ENCODE results near the gene ATP2A1.
"Not testable (repeated sequence)": the region's sequence is repeated elsewhere in the genome, so short reads cannot be mapped to it uniquely, and the experiment has no call there.

Gene ATP2A1

GRCh38 chr16:28913946-28914724 is 35.8 kb downstream of the ATP2A1 start:
- no peak for DNase-seq

- no peak for DNase-seq
Observed at GRCh38 chr16:28915181-28915580, 36.9 kb downstream of the ATP2A1 start.

DNA sequence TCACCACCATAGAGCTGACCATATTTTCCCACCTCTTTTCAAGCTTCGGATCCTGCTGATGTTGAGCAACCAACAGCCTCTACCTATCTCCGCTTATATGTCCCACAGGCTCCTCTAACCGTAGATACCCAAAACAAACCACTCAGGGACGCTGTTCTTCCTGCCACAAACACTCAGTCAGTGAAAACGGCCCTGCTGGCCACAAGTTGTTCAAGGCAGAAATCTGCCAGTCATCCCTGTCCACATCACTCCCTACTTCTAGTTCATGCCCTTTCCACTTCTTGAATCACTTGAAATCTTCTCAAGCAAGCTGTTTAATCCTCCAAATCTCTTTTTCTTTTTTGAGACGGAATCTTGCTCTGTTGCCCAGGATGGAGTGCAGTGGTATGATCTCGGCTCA is 38.8 kb downstream of the ATP2A1 start:
- DNase-seq = no peak

DNA sequence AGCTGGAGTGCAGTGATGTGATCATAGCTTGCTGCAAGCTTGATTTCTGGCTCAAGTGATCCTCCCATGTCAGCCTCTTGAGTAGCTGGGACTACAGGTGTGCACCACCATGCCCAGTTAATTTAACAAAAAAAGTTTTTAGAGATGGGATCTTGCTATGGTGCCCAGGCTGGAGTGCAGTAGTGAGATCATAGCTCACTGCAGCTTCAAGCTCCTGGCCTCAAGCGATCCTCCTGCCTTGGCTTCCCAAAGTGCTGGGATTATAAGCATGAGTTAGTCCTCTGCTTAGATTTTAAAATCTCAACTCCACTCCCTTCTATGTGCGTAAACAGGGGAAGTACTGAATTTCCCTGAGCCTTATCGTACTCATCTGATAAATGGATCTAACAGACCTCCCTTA is 40.4 kb downstream of the ATP2A1 start:
- no peak for DNase-seq

DNA sequence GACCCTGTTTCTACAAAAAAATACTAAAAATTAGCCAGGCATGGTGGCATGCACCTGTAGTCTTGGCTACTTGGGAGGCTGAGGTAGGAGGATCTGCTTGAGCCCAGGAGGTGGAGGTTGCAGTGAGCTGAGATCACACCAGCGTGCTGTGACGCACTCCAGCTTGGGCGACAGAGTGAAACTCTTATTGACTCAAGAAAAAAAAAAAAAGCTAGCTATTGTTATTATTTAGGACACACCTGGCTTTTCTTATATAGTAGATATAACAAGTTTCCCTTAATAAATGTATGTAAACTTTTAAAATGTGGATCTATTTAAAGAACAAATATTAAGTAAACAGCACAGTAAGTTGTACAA is 44.9 kb downstream of the ATP2A1 start:
- DNase-seq = no peak

DNA sequence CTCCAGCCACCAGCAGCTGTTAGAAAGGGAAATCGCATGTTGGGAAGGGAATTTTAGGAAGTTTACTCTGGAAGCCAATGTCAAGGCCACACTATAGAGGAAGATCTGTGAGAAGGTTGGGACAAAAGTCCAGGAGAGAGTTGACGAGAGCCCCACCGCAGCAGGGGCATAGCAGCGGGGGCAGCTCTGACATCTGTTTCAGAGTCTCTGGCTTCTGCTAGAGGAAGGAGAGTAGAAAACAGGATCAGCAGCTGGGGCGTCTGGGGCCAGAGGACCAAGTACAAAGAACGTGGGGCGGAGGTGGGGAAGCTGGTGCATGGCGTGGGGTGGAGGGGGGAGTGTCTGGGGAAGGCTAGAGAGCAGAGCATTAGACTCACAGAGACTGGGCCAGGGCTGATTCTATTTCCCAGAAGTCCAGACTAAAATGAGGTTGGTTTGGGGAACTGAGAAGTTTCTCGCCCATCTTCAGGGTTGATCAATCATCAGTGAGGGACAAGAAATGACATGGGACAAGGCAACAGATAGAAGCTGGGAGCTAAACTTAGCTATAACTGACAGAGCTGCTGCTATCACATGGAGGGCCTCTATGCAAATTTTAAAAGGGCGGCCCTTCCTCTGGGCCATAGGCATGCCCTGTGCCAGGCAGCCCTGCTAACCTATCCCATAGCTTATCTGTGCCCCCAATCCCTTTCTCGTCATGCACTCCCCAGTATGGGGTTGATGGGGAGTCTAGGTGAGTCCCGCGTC is 45.5 kb downstream of the ATP2A1 start:
- DNase-seq = no peak

GRCh38 chr16:28924399-28924761 is 46.1 kb downstream of the ATP2A1 start:
- DNase-seq = no peak

DNA sequence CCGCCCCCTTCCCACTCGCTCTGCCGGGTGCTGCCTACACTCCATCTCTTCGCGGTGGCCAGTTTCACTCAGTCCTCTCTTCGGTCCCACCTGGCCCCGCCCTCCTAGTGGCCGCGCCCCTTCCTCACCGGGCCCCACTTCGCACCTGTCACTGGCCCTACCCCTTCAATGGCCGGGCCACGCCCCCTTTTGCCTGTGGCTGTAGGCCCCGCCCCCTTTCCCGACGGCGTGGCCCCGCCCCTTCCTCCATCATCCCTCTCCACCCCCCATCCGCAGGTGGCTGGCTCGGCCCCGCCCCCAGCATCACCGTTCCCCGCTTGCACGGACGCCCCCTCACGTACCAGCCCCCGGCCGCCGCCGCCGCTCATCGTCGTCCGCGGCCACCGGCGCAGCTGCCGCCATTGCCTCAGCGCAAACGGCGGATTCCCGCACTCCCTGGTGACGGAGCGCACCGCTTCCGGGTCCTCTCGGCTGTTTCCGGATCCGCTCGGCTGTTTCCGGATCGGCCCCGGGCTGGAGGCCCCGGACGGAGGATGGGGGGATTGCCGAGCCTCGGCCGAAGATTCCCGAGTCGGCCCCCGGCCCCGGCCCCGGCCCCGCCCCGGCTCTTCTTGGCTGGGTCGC is 46.6 kb downstream of the ATP2A1 start, which contains the start of gene RABEP2:
RABEP2 (minus strand) TSS at position 477 of the 624 bp plus-strand sequence; CDS start at position 402, 75 bp downstream.
- DNase-seq = peak; percentile 98

GRCh38 chr16:28925386-28926228 is 47.3 kb downstream of the ATP2A1 start:
- DNase-seq = no peak

DNA sequence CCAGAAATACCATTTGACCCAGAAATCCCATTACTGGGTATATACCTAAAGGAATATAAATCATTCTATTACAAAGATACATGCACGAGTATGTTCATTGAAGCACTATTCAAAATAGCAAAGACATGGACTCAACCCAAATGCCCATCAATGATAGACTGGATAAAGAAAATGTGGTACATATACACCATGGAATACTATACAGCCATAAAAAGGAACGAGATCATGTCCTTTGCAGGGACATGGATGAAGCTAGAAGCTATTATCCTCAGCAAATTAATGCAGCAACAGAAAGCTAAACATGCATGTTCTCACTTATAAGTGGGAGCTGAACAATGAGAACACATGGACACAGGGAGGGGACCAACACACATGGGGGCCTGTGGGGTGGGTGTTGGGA is 48.0 kb downstream of the ATP2A1 start:
- DNase-seq = not testable (repeated sequence)

GRCh38 chr16:28927815-28928214 is 49.5 kb downstream of the ATP2A1 start:
- no peak for DNase-seq

- DNase-seq = no peak
Observed at GRCh38 chr16:28930203-28930602, 51.9 kb downstream of the ATP2A1 start.

DNA sequence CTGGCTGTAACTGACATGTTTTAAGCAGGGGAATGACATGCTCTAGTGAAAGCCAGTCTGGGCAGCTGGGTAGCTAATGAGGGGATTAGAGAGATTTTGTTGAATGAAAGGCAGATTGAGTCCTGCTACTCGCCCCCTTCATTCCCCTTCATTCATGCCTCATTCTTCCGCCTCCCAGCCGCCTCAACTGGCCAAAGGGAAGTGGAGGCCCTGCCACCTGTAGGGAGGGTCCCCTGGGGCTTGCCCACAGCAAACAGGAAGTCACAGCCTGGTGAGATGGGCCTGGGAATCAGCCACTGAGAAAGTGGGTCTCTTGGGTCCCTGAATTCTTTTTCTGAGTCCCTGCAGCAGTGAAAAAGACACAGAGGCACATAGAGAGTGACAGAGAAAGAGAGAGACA is 52.4 kb downstream of the ATP2A1 start:
- DNase-seq = no peak

- no peak for DNase-seq
Observed at GRCh38 chr16:28931801-28932225, 53.5 kb downstream of the ATP2A1 start, which contains the start of gene CD19. TSS of gene CD19 (plus strand) at chr16:28931971. CDS start at chr16:28932001, 30 bp downstream.

DNA sequence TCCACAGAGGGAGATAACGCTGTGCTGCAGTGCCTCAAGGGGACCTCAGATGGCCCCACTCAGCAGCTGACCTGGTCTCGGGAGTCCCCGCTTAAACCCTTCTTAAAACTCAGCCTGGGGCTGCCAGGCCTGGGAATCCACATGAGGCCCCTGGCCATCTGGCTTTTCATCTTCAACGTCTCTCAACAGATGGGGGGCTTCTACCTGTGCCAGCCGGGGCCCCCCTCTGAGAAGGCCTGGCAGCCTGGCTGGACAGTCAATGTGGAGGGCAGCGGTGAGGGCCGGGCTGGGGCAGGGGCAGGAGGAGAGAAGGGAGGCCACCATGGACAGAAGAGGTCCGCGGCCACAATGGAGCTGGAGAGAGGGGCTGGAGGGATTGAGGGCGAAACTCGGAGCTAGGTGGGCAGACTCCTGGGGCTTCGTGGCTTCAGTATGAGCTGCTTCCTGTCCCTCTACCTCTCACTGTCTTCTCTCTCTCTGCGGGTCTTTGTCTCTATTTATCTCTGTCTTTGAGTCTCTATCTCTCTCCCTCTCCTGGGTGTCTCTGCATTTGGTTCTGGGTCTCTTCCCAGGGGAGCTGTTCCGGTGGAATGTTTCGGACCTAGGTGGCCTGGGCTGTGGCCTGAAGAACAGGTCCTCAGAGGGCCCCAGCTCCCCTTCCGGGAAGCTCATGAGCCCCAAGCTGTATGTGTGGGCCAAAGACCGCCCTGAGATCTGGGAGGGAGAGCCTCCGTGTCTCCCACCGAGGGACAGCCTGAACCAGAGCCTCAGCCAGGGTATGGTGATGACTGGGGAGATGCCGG is 54.3 kb downstream of the ATP2A1 start:
- no peak for DNase-seq

DNA sequence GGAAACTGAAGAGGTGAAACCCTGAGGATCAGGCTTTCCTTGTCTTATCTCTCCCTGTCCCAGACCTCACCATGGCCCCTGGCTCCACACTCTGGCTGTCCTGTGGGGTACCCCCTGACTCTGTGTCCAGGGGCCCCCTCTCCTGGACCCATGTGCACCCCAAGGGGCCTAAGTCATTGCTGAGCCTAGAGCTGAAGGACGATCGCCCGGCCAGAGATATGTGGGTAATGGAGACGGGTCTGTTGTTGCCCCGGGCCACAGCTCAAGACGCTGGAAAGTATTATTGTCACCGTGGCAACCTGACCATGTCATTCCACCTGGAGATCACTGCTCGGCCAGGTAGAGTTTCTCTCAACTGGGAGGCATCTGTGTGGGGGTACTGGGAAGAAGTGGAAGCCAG is 54.9 kb downstream of the ATP2A1 start:
- DNase-seq = no peak

DNA sequence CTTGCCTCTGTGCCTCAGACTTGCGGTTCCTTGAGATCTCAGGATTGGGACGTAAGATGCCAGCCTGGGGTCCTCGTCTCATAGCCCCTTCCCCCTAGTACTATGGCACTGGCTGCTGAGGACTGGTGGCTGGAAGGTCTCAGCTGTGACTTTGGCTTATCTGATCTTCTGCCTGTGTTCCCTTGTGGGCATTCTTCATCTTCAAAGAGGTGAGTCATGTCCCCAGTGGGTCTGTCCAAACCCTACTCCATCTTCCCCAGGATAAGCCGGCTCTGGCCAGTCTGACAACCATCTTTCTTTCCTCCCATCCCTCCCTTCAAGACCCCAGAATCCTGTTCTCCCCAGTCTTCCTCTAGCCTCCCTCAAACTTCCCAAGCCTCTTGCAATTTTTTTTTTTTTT is 57.1 kb downstream of the ATP2A1 start:
- DNase-seq = no peak

DNA sequence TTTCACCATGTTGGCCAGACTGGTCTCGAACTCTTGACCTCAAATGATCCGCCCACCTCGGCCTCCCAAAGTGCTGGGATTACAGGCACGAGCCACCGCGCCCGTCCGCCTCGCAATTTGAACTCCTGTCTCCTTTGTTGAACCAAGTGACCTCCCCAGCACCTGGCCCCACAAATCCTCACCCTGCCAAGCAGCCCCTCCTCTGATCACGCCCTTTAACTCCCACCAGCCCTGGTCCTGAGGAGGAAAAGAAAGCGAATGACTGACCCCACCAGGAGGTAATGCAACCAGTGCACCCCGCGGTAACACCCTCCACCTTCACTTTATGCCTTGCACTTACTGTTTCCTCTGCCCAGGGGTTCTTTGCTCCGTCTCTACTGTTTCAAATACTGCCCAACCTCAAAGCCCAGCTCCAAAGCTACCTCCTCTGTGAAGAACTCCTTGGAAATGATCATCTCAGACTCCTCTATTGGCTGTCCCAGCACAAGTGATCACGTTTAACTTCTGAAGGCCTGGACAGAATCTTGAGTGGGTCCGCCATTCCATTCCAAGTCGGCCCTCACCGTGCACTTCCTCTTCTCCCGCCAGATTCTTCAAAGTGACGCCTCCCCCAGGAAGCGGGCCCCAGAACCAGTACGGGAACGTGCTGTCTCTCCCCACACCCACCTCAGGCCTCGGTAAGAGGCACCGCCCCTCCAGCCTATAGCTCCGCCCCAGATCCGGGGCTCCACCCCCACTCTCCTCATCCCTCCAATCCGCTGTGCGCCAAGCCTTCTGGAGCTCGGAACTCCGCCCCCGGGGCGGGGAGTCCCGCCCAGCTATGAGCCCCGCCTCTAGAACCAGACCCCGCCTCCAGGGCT is 57.9 kb downstream of the ATP2A1 start:
- peak; percentile 89 for DNase-seq

DNA sequence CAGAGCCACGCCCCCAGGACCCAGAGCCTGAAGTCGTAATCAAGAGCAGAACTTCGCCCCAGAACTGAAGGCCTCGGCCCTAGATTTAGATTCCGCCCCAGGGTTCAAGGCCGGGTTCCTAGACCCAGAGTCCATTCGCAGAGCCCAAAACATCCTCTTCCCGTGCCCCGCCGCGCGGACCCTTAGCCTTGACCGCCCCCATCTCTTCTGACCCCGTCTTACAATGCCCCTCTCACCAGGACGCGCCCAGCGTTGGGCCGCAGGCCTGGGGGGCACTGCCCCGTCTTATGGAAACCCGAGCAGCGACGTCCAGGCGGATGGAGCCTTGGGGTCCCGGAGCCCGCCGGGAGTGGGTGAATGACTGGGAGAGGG is 58.5 kb downstream of the ATP2A1 start:
- DNase-seq = no peak

- DNase-seq = no peak
Observed at GRCh38 chr16:28937222-28937876, 59.1 kb downstream of the ATP2A1 start.

- DNase-seq = no peak
Observed at GRCh38 chr16:28938721-28939120, 60.4 kb downstream of the ATP2A1 start.
